Sigmoid colon (tissue), 7 donors: ENCODE measurements around the gene PLXNA4. TPM values are rescaled to one million over a fixed set of nuclear protein-coding genes. Genes with fewer than 3 reads are reported as not detected.
A peak's percentile ranks its signal among the peaks of the same experiment; 100 is the strongest.

Experiments used
- DNase-seq: peaks from one replicate; pipeline ENCODE4 v3.0.0-alpha.2; 2019
- H3K27ac ChIP-seq, 4 donors: fragments of 200-600 bp; sonication (generic); one replicate each; pipeline ENCODE4 v1.5.1; 2016 to 2019; ENCODE audit warnings: mild to moderate bottlenecking in 1 of 4
- H3K27me3 ChIP-seq, 3 donors: fragments of 200-600 bp; sonication (generic); one replicate each; pipeline ENCODE4 v1.5.1; 2019; ENCODE audit warnings: mild to moderate bottlenecking in 1 of 3
- H3K36me3 ChIP-seq, 4 donors: fragments of 200-600 bp; sonication (generic); one replicate each; pipeline ENCODE4 v1.5.1; 2016 to 2019
- H3K4me1 ChIP-seq, 4 donors: fragments of 200-600 bp; sonication (generic); one replicate each; pipeline ENCODE4 v1.5.1; 2017 to 2019
- H3K4me3 ChIP-seq, 4 donors: fragments of 200-600 bp; sonication (generic); one replicate each; pipeline ENCODE4 v1.5.1; 2017 to 2019; ENCODE audit warnings: mild to moderate bottlenecking in 2 of 4, moderate library complexity in 1 of 4
- H3K9me3 ChIP-seq, 4 donors: fragments of 200-600 bp in 3 of 4; sonication (generic) in 3 of 4; one replicate each; pipeline versions ENCODE4 v1.5.1 to v1.6.1; 2013 to 2019
- EP300 ChIP-seq, 4 donors: sonication (generic); formaldehyde crosslinking; IDR thresholded peaks; one replicate each; pipeline ENCODE4 v1.6.1; 2017; ENCODE audit warnings: antibody characterized with exemption in 4 of 4
- POLR2A ChIP-seq, 2 donors: fragments of 450-650 bp; IDR thresholded peaks; one replicate each; pipeline ENCODE4 v1.6.1; 2016; ENCODE audit warnings: antibody characterized with exemption in 2 of 2, mild to moderate bottlenecking in 2 of 2, moderate library complexity in 2 of 2
- POLR2AphosphoS5 ChIP-seq, 4 donors: sonication (generic); formaldehyde crosslinking; IDR thresholded peaks; one replicate each; pipeline ENCODE4 v1.6.1; 2017; ENCODE audit warnings: antibody characterized with exemption in 4 of 4
- WGBS, 2 donors: extraction: QIAGEN DNeasy Blood & Tissue Kit; methylation state at CpG; one replicate each; pipeline ENCODE4 v1.1.7; 2013; 5-methylcytosine and 5-hydroxymethylcytosine counted together
- intact Hi-C: fragments of 100-400 bp; cut with DNase I; formaldehyde crosslinking; loops from one replicate; pipeline ENCODE4 v1.15.1; 2023
- polyA plus RNA-seq, 3 donors: library from polyadenylated mRNA; stranded (reverse); fragments of 200-250 nt; gene quantifications; one replicate each; pipeline ENCODE4 v1.2.3, GENCODE V29; 2013
- total RNA-seq, 4 donors: library from RNA; depleted of rRNA; stranded (reverse); fragments of >200 nt; gene quantifications; one replicate each; pipeline ENCODE4 v1.1.0, GENCODE V29; 2016
- TF ChIP-seq, protein P1 (sequence below), 4 experiments: fragments of 450-650 bp in 3 of 4; fragments of 200-600 bp in 1 of 4; IDR thresholded peaks; one replicate each; pipeline ENCODE4 v1.5.1; 2016 to 2019; ENCODE audit warnings: antibody characterized with exemption in 4 of 4, mild to moderate bottlenecking in 3 of 4, moderate library complexity in 2 of 4
- donor health status: healthy with polysubstance abuse.
- donor health status: Bipolar disorder and iron deficiency.
- donor health status: healthy.

Gene PLXNA4
- total and polyA plus RNA-seq, 7 donors: under 0.01 to 10.5 (median 3.7) TPM; not detected in 1

DNA sequence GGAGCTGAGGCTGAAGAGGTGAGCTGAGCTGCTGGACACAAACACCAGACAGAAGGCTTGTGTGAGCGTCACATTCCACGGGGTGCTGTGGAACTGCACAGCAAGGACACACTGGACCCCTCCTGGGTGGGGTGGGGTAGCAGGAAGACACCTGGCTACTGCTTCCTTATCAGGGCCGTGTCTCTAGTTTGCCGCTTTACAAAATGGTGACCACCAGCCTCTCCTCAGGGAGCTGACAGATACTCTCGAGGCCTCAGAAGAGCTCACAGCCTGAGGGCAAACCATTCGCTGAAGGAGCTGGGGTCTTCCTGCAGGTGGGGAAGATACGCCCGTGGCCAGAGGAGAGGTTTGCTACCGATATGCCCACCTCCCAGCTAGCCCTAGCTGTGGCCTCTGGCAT is 461.9 kb downstream of the PLXNA4 start:
- intact Hi-C loops: no loop called here

DNA sequence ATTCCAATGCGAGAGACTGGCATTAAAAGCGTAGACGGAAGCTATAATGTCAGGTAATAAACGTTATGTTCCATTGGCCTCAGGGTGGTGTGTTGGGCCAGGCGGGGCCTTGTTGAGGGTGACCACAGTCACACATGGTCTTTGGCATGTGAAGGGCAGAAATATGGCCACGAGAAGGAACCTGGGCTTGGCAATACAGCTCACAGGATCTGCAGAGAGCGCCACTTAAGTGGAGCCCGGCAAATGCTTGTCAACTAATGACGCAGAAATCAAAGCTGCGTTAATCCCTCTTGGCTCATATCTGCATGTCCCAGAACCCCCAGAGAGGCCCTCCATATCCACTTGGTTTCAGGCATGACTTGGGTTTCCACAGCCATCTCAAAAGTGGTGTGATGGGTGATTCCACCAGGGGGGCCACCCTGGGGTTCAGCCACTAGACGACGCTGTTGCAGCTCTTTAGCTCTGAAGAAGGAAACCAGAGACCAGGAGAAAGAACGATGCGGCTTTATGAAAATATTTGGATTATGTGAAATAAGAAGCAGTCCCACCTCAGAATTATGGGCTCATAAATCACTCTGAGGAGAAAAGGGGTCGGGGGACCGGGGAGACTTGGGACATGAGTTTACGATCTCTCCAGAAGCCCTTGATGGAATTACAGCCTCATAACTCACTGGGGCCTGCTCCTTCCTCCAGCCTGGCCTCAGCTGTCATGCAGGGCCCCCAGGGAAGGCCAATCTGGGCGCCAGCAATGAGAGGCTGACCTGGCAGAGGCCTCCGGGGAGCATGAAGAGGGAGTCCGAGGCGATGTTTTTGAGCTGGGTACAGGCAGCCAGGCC is 462.5 kb downstream of the PLXNA4 start:
- H3K27me3 ChIP-seq: no peaks in the 10 kb centered on the region
- 73 to 81% methylated on average over 21 of the region's 21 CpGs for WGBS, 2 donors
- TF ChIP-seq POLR2AphosphoS5 (IDR thresholded peaks at IDR 0.05) (peak in 1 of 4 donors; percentile 12), EP300 (IDR thresholded peaks at IDR 0.05) (no peak)
- TF ChIP-seq, protein P1, sequence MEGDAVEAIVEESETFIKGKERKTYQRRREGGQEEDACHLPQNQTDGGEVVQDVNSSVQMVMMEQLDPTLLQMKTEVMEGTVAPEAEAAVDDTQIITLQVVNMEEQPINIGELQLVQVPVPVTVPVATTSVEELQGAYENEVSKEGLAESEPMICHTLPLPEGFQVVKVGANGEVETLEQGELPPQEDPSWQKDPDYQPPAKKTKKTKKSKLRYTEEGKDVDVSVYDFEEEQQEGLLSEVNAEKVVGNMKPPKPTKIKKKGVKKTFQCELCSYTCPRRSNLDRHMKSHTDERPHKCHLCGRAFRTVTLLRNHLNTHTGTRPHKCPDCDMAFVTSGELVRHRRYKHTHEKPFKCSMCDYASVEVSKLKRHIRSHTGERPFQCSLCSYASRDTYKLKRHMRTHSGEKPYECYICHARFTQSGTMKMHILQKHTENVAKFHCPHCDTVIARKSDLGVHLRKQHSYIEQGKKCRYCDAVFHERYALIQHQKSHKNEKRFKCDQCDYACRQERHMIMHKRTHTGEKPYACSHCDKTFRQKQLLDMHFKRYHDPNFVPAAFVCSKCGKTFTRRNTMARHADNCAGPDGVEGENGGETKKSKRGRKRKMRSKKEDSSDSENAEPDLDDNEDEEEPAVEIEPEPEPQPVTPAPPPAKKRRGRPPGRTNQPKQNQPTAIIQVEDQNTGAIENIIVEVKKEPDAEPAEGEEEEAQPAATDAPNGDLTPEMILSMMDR (IDR thresholded peaks at IDR 0.05): peak in 1 of 4 experiments; percentile 13

More for the DNA sequence above, 461.9 kb downstream of the PLXNA4 start:
- no peak overlapping the region for H3K27ac ChIP-seq
- no peaks in the 10 kb centered on the region for H3K36me3 ChIP-seq
- H3K4me3 ChIP-seq: no peak overlapping the region
- no peaks in the 10 kb centered on the region for H3K9me3 ChIP-seq
- TF ChIP-seq, protein P1 (IDR thresholded peaks at IDR 0.05): no peak
- TF ChIP-seq POLR2AphosphoS5 (IDR thresholded peaks at IDR 0.05) (no peak), POLR2A (IDR thresholded peaks at IDR 0.05) (no peak), EP300 (IDR thresholded peaks at IDR 0.05) (no peak)
- peaks cover 0 to 6% (median 0%) of the 10 kb centered on the region in 4 donors for H3K4me1 ChIP-seq
- no peak for DNase-seq
- H3K27me3 ChIP-seq: no peaks in the 10 kb centered on the region
- 89 to 93% methylated on average over 9 of the region's 9 CpGs for WGBS, 2 donors

DNA sequence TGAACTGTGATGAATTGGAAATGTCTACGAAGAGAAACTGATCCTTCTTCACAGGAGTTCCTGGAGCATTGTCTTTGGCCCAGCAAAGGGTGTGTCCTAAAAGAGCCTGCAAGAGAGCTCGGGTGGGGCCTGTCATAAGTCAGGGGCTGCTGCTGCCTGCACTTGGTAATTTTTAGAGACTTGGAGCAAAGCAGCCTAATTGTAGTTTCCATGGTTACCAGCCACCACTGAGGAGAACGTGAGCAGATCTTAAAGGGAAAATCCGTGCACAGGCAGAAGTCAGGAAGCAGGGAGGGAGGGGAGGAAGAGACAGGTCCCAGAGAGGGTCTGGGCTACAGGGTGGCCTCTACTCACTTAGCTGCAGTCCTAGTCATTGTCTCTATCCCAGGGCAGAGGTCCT is 463.6 kb downstream of the PLXNA4 start:
- 61 to 64% methylated on average over 4 of the region's 4 CpGs for WGBS, 2 donors
- Histone ChIP-seq H3K9me3 (no peaks in the 10 kb centered on the region), H3K4me3 (no peak overlapping the region), H3K4me1 (peaks cover 0 to 6% (median 0%) of the 10 kb centered on the region in 4 donors), H3K27ac (no peak overlapping the region), H3K36me3 (no peaks in the 10 kb centered on the region), H3K27me3 (no peaks in the 10 kb centered on the region)
- DNase-seq: no peak
- no peak for TF ChIP-seq EP300 (IDR thresholded peaks at IDR 0.05)
- no peak for TF ChIP-seq POLR2A (IDR thresholded peaks at IDR 0.05)
- TF ChIP-seq, protein P1 (IDR thresholded peaks at IDR 0.05): no peak
- no peak for TF ChIP-seq POLR2AphosphoS5 (IDR thresholded peaks at IDR 0.05)
- intact Hi-C loops: no loop called here

More for the DNA sequence above, 462.5 kb downstream of the PLXNA4 start:
- no peaks in the 10 kb centered on the region for H3K9me3 ChIP-seq
- intact Hi-C loops: no loop called here
- DNase-seq: no peak
- H3K27ac ChIP-seq: no peak overlapping the region
- no peaks in the 10 kb centered on the region for H3K36me3 ChIP-seq
- peaks cover 0 to 6% (median 0%) of the 10 kb centered on the region in 4 donors for H3K4me1 ChIP-seq
- H3K4me3 ChIP-seq: no peak overlapping the region

DNA sequence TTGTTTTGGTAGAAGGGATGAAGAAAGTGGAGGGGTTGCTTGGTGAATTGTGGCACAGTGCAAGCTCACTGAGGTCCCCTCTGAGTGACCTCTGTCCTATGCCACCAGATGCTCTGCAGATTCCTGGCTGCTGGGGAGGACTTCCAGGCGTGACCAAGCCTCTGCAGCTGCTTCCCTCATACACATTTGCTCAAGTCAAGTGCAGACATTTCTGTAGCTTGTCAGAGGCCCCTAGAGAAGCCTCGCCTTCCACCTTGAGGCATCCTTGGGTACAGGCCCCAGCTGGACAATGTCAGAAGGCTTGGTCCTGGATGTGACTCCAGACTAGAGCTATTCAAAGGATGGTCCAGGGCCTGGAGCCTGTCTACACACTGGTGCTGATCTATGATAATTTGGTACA is 464.2 kb downstream of the PLXNA4 start:
- Histone ChIP-seq H3K4me3 (no peak overlapping the region), H3K4me1 (peaks cover 0 to 6% (median 0%) of the 10 kb centered on the region in 4 donors), H3K9me3 (no peaks in the 10 kb centered on the region), H3K36me3 (no peaks in the 10 kb centered on the region), H3K27me3 (no peaks in the 10 kb centered on the region), H3K27ac (no peak overlapping the region)
- no peak for DNase-seq
- intact Hi-C loops: no loop called here
- TF ChIP-seq EP300 (IDR thresholded peaks at IDR 0.05) (no peak), POLR2AphosphoS5 (IDR thresholded peaks at IDR 0.05) (no peak), POLR2A (IDR thresholded peaks at IDR 0.05) (no peak)
- TF ChIP-seq, protein P1 (IDR thresholded peaks at IDR 0.05): no peak
- WGBS, 2 donors: 79 to 82% methylated on average over 2 of the region's 2 CpGs
